PC-3 (cell line): ENCODE results near the gene NFYC.

ENCODE experiments used
- CTCF ChIP-seq: fragments of 300-600 bp; sonication (generic); conservative IDR thresholded peaks from 2 replicates; pipeline ENCODE4 v1.5.1; 2017; ENCODE audit warnings: antibody characterized with exemption, low read depth, mild to moderate bottlenecking, low read length
- EZH2 ChIP-seq: fragments of 300-600 bp; sonication (generic); IDR thresholded peaks from one replicate; pipeline ENCODE4 v1.6.1; 2017; ENCODE audit warnings: antibody characterized with exemption, mild to moderate bottlenecking, low read length; ENCODE audit not compliant: unreplicated experiment
- EZH2phosphoT487 ChIP-seq: fragments of 300-600 bp; sonication (generic); IDR thresholded peaks from 2 replicates; pipeline ENCODE4 v1.6.1; 2018; ENCODE audit warnings: mild to moderate bottlenecking, antibody characterized with exemption, low read length, borderline replicate concordance

GRCh38 chr1:40806731-40807695 is 115.5 kb downstream of the NFYC start:
- TF ChIP-seq CTCF (no peak), EZH2 (no peak), EZH2phosphoT487 (no peak)
